ENCODE results near the gene ZNF530. TPM values are rescaled to one million over a fixed set of nuclear protein-coding genes. Genes with fewer than 3 reads are reported as not detected.

Gene ZNF530
- total RNA-seq, 6 donors from 2014 or later, result 1.7 to 7.3 (median 3.0) TPM

GRCh38 chr19:57566396-57567265 lies 33.1 kb upstream of the ZNF530 start:
- Histone ChIP-seq H3K9me3 (peaks cover 41 to 95% (median 83%) of the 10 kb centered on the region in 4 donors), H3K4me3 (no peak overlapping the region), H3K27ac (no peak overlapping the region), H3K36me3 (peaks cover 0 to 2% (median 0%) of the 10 kb centered on the region in 4 donors), H3K27me3 (no peaks in the 10 kb centered on the region), H3K4me1 (no peaks in the 10 kb centered on the region)
- 55 to 60% methylated on average over 7 of the region's 7 CpGs for WGBS, 2 donors
- no peak for DNase-seq
- ATAC-seq (ENCODE audit: low FRiP score in 2 of 2), result no peak
- TF ChIP-seq POLR2A (IDR thresholded peaks at IDR 0.05), result no peak
- no peak for TF ChIP-seq CTCF (IDR thresholded peaks at IDR 0.05)
- no peak for TF ChIP-seq POLR2AphosphoS5 (IDR thresholded peaks at IDR 0.05)
- no peak for TF ChIP-seq EP300 (IDR thresholded peaks at IDR 0.05)

GRCh38 chr19:57570707-57571106 lies 29.0 kb upstream of the ZNF530 start:
- TF ChIP-seq CTCF (IDR thresholded peaks at IDR 0.05) (no peak), POLR2AphosphoS5 (IDR thresholded peaks at IDR 0.05) (no peak), EP300 (IDR thresholded peaks at IDR 0.05) (no peak), POLR2A (IDR thresholded peaks at IDR 0.05) (no peak)
- no peak overlapping the region for H3K4me3 ChIP-seq
- H3K27me3 ChIP-seq, result no peaks in the 10 kb centered on the region
- DNase-seq (no peak), ATAC-seq (ENCODE audit: low FRiP score in 2 of 2) (no peak)
- peaks cover 26 to 42% (median 40%) of the 10 kb centered on the region in 4 donors for H3K36me3 ChIP-seq
- no peak overlapping the region for H3K27ac ChIP-seq
- H3K4me1 ChIP-seq, result no peaks in the 10 kb centered on the region
- peaks cover 73 to 100% (median 100%) of the 10 kb centered on the region in 4 donors for H3K9me3 ChIP-seq

- H3K27me3 ChIP-seq, result no peaks in the 10 kb centered on the region
- no peak overlapping the region for H3K27ac ChIP-seq
- TF ChIP-seq EP300 (IDR thresholded peaks at IDR 0.05), result no peak
- TF ChIP-seq CTCF (IDR thresholded peaks at IDR 0.05), result no peak
- TF ChIP-seq POLR2AphosphoS5 (IDR thresholded peaks at IDR 0.05), result no peak
- TF ChIP-seq POLR2A (IDR thresholded peaks at IDR 0.05), result no peak
- peaks cover 61 to 100% (median 97%) of the 10 kb centered on the region in 4 donors for H3K9me3 ChIP-seq
- ATAC-seq (ENCODE audit: low FRiP score in 2 of 2) (no peak), DNase-seq (no peak)
- H3K4me3 ChIP-seq, result no peak overlapping the region
- 95 to 97% methylated on average over 3 of the region's 3 CpGs for WGBS, 2 donors
- H3K4me1 ChIP-seq, result peaks cover 0 to 3% (median 0%) of the 10 kb centered on the region in 4 donors
- H3K36me3 ChIP-seq, result peaks cover 26 to 52% (median 48%) of the 10 kb centered on the region in 4 donors
These were observed 27.2 kb upstream of the ZNF530 start for GRCh38 chr19:57572415-57572947.

- ATAC-seq (ENCODE audit: low FRiP score in 2 of 2), result no peak
- TF ChIP-seq CTCF (IDR thresholded peaks at IDR 0.05) (no peak), POLR2AphosphoS5 (IDR thresholded peaks at IDR 0.05) (no peak), POLR2A (IDR thresholded peaks at IDR 0.05) (no peak), EP300 (IDR thresholded peaks at IDR 0.05) (no peak)
- DNase-seq, result no peak
- no peaks in the 10 kb centered on the region for H3K27me3 ChIP-seq
- H3K27ac ChIP-seq, result no peak overlapping the region
- no peak overlapping the region for H3K4me3 ChIP-seq
- H3K9me3 ChIP-seq, result peaks cover 44 to 61% (median 56%) of the 10 kb centered on the region in 4 donors
- peaks cover 26 to 52% (median 47%) of the 10 kb centered on the region in 4 donors for H3K36me3 ChIP-seq
- H3K4me1 ChIP-seq, result peaks cover 0 to 18% (median 8%) of the 10 kb centered on the region in 4 donors
These were observed 23.0 kb upstream of the ZNF530 start for GRCh38 chr19:57576661-57577060.

All from upper lobe of left lung (tissue), 6 donors.